Endodermal cell (in vitro differentiated cells): Measurements from ENCODE around the gene IRF2BP1. TPM values are rescaled to one million over a fixed set of nuclear protein-coding genes. Genes with fewer than 3 reads are reported as not detected.

Experiments used
- DNase-seq: peaks from one replicate; pipeline ENCODE4 v3.0.0-alpha.2; 2017
- H3K27ac ChIP-seq: 2 replicates; pipeline ENCODE4 v1.5.1; 2013; ENCODE audit warnings: mild to moderate bottlenecking, low read depth, low read length, moderate library complexity
- H3K27me3 ChIP-seq: 2 replicates; pipeline ENCODE4 v1.6.1; 2013; ENCODE audit warnings: mild to moderate bottlenecking, low read length, moderate library complexity; ENCODE audit not compliant: insufficient read depth, control insufficient read depth, poor library complexity, severe bottlenecking
- H3K36me3 ChIP-seq: 2 replicates; pipeline ENCODE4 v1.7.0; 2013; ENCODE audit warnings: mild to moderate bottlenecking, low read length, moderate library complexity; ENCODE audit not compliant: control insufficient read depth, insufficient read depth
- H3K4me1 ChIP-seq: one replicate; pipeline ENCODE4 v1.7.0; 2013; ENCODE audit warnings: low read length; ENCODE audit not compliant: control insufficient read depth, insufficient read depth
- H3K4me3 ChIP-seq: 2 replicates; pipeline ENCODE4 v1.5.1; 2013; ENCODE audit warnings: mild to moderate bottlenecking, low read length, moderate library complexity
- H3K9ac ChIP-seq: 2 replicates; pipeline ENCODE4 v1.6.1; 2013; ENCODE audit warnings: mild to moderate bottlenecking, low read length, moderate library complexity; ENCODE audit not compliant: poor library complexity, severe bottlenecking; ENCODE audit errors: extremely low read depth
- H3K9me3 ChIP-seq: 2 replicates; pipeline ENCODE4 v1.6.1; 2013; ENCODE audit warnings: mild to moderate bottlenecking, low read length, moderate library complexity; ENCODE audit not compliant: control insufficient read depth
- H3K27ac Mint-ChIP-seq: 2 replicates; pipeline ENCODE4 v1.8.0; 2020; ENCODE audit warnings: mixed read lengths
- H3K27me3 Mint-ChIP-seq: 2 replicates; pipeline ENCODE4 v1.8.0; 2021; ENCODE audit warnings: mild to moderate bottlenecking, mixed read lengths; ENCODE audit not compliant: insufficient read depth
- H3K36me3 Mint-ChIP-seq: 2 replicates; pipeline ENCODE4 v1.8.0; 2020; ENCODE audit warnings: low read depth, mixed read lengths
- H3K4me1 Mint-ChIP-seq: 2 replicates; pipeline ENCODE4 v1.8.0; 2020; ENCODE audit warnings: mixed read lengths
- H3K4me3 Mint-ChIP-seq: 2 replicates; pipeline ENCODE4 v1.8.0; 2020; ENCODE audit warnings: mild to moderate bottlenecking, moderate library complexity, mixed read lengths
- H3K9me3 Mint-ChIP-seq: 2 replicates; pipeline ENCODE4 v1.8.0; 2020; ENCODE audit warnings: mild to moderate bottlenecking, mixed read lengths
- CTCF ChIP-seq: fragments of 200-600 bp; sonication (generic); conservative IDR thresholded peaks from 2 replicates; pipeline ENCODE4 v1.5.0; 2021; ENCODE audit warnings: antibody characterized with exemption, mild to moderate bottlenecking
- WGBS, 2 experiments: methylation state at CpG; one replicate each; pipeline versions ENCODE4 v1.1.5 to v1.1.7; 2013; ENCODE audit warnings: missing lambda C conversion rate in 2 of 2, mixed read lengths in 1 of 2; ENCODE audit not compliant: insufficient coverage in 1 of 2, insufficient read length in 1 of 2; 5-methylcytosine and 5-hydroxymethylcytosine counted together
- total RNA-seq, 2 donors: library from RNA; stranded (reverse); fragmentation: NEBNext Ultra II Directional in 1 of 2; extraction: Animal tissue kit (Norgen Biotek cat#: 25700) in 1 of 2; gene quantifications; 2 replicates in 1 of 2; 3 replicates in 1 of 2; pipeline ENCODE4 v1.2.1, GENCODE V29; 2021

The IRF2BP1 gene
- total RNA-seq, 2 donors from 2014 or later = 23.8 to 30.3 TPM

GRCh38 chr19:45865269-45865948 is 20.5 kb downstream of the IRF2BP1 start:
- H3K4me1 Mint-ChIP-seq = peaks cover 22% of the 10 kb centered on the region
- H3K27ac Mint-ChIP-seq = peak overlapping the region; percentile 80
- 56 to 79% methylated on average over 4 to 9 of the region's 9 CpGs for WGBS, 2 experiments
- Histone ChIP-seq H3K36me3 (peaks cover 13% of the 10 kb centered on the region), H3K27me3 (no peaks in the 10 kb centered on the region), H3K4me1 (peaks cover 6% of the 10 kb centered on the region), H3K27ac (no peak overlapping the region), H3K9ac (peak overlapping the region; percentile 48), H3K4me3 (peak overlapping the region; percentile 91), H3K9me3 (no peaks in the 10 kb centered on the region)
- peak overlapping the region; percentile 100 for H3K4me3 Mint-ChIP-seq
- no peak for TF ChIP-seq CTCF
- peaks cover 26% of the 10 kb centered on the region for H3K36me3 Mint-ChIP-seq
- H3K9me3 Mint-ChIP-seq = no peaks in the 10 kb centered on the region
- peak; percentile 52 for DNase-seq
- H3K27me3 Mint-ChIP-seq = no peaks in the 10 kb centered on the region

- 8 to 21% methylated on average over 9 to 12 of the region's 12 CpGs for WGBS, 2 experiments
- Histone ChIP-seq H3K9ac (peak overlapping the region; percentile 48), H3K27me3 (no peaks in the 10 kb centered on the region), H3K36me3 (peaks cover 18% of the 10 kb centered on the region), H3K4me3 (peak overlapping the region; percentile 91), H3K27ac (no peak overlapping the region), H3K9me3 (no peaks in the 10 kb centered on the region), H3K4me1 (peaks cover 6% of the 10 kb centered on the region)
- TF ChIP-seq CTCF = no peak
- no peak for DNase-seq
- H3K27ac Mint-ChIP-seq = peak overlapping the region; percentile 95
- peaks cover 26% of the 10 kb centered on the region for H3K36me3 Mint-ChIP-seq
- peak overlapping the region; percentile 100 for H3K4me3 Mint-ChIP-seq
- no peaks in the 10 kb centered on the region for H3K27me3 Mint-ChIP-seq
- H3K4me1 Mint-ChIP-seq = peaks cover 22% of the 10 kb centered on the region
- H3K9me3 Mint-ChIP-seq = no peaks in the 10 kb centered on the region
These were observed 21.3 kb downstream of the IRF2BP1 start for GRCh38 chr19:45864629-45865082.

GRCh38 chr19:45863840-45864628 is 21.9 kb downstream of the IRF2BP1 start, which contains the start of gene FOXA3:
Gene FOXA3 (plus strand): TSS chr19:45864326. CDS start chr19:45864457, 131 bp downstream.
- Mint-ChIP-seq H3K36me3 (peaks cover 28% of the 10 kb centered on the region), H3K9me3 (no peaks in the 10 kb centered on the region), H3K27me3 (no peaks in the 10 kb centered on the region), H3K27ac (peak within 1 kb of the TSS; percentile 99), H3K4me1 (peaks cover 22% of the 10 kb centered on the region), H3K4me3 (peak within 1 kb of the TSS; percentile 100)
- no peak within 1 kb of the TSS for H3K27ac ChIP-seq
- DNase-seq = peak; percentile 90
- H3K27me3 ChIP-seq = no peaks in the 10 kb centered on the region
- peak within 1 kb of the TSS; percentile 91 for H3K4me3 ChIP-seq
- TF ChIP-seq CTCF = peak; percentile 97
- peak within 1 kb of the TSS; percentile 48 for H3K9ac ChIP-seq
- H3K36me3 ChIP-seq = peaks cover 19% of the 10 kb centered on the region
- H3K9me3 ChIP-seq = no peaks in the 10 kb centered on the region
- H3K4me1 ChIP-seq = peaks cover 6% of the 10 kb centered on the region
- 2 to 8% methylated on average over 15 to 71 of the region's 71 CpGs for WGBS, 2 experiments
